GM19455 (cell line): ENCODE measurements around the gene TIAM2.
"Not testable (repeated sequence)": the region's sequence is repeated elsewhere in the genome, so short reads cannot be mapped to it uniquely, and the experiment has no call there.

Experiments
- ATAC-seq: cut with Tn5 transposase; IDR thresholded peaks from one replicate; pipeline ENCODE4 v1.9.1; 2021; ENCODE audit not compliant: unreplicated experiment

Gene TIAM2

GRCh38 chr6:155256122-155256795 is 261.1 kb downstream of the TIAM2 start:
- ATAC-seq = no peak

DNA sequence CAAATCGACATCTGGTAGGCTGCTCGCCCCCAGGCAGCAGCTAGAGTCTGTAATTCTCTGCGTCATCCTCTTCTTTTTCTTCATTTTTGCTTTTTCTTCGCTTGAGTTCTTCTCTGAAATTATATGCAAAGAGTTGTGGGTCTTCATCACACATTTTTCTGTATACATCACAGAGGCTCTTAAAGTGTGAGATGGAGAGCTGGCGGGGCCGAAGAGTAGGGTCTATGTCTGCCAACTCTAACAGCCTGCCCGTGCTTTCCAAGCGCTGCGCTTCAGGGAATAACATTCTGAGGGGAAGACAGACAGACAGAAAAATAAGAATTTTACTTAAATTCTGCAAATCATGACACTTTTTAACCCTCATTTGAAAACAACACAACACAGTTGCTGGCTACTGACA is 262.7 kb downstream of the TIAM2 start:
- ATAC-seq = no peak

- ATAC-seq = no peak
These were observed 264.1 kb downstream of the TIAM2 start for GRCh38 chr6:155259204-155259603.

- ATAC-seq = no peak
These were observed 264.8 kb downstream of the TIAM2 start for GRCh38 chr6:155259897-155260296.

DNA sequence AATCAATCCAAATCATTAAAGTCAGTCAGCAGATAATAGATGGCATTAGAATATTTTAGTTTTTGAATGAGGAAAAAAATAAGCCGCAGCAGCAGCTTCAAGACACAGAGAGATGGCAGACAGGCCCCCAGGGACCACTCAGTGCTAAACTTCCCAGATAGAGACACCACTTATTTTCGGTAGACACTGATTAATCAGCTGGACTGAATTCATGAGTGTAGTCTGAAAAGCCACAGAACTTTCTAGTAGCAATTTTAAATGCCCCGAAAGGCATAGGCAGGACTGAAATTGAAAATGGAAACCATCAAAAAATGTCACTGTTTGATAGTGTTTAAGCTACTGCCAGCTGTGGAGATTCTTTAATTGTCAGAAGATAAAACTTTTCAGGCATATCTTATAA is 265.6 kb downstream of the TIAM2 start:
- peak; percentile 60 for ATAC-seq

GRCh38 chr6:155261111-155261900 is 266.2 kb downstream of the TIAM2 start:
- no peak for ATAC-seq

GRCh38 chr6:155262655-155263054 is 267.5 kb downstream of the TIAM2 start:
- no peak for ATAC-seq

GRCh38 chr6:155263373-155264063 is 268.4 kb downstream of the TIAM2 start, which contains the start of gene CLDN20:
CLDN20 (plus strand) TSS chr6:155264013; CDS start chr6:155275720, 11,707 bp downstream.
- no peak for ATAC-seq

DNA sequence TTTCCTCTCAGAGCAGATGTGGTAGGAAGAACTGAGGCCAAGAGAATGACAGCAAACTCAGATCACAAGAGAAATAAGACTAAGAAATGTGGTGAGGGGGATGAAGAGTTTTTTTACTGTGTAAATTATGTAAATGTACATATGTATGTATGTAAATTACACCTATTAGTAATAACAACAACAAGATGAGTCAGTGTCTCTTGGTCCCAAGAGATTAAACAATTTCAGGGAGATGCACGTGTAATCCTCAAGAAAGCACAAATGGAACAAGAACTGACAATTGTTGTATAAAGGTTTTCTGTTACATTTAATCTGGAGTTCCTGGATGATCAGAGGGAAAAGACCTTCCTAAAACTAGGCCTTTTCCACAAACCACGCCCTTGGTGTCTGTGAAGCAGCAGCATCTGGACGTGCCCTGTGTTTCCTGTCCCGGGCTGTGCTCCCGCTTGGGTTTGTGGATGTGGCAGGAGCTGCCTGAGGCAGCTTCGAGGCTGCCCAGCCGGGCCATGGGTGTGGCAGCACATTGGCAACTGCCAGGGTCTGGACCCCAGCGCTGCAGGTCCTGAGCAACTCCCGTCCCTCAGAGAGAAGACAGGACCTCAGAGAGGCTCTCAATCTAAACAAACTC is 269.7 kb downstream of the TIAM2 start:
- ATAC-seq = no peak

DNA sequence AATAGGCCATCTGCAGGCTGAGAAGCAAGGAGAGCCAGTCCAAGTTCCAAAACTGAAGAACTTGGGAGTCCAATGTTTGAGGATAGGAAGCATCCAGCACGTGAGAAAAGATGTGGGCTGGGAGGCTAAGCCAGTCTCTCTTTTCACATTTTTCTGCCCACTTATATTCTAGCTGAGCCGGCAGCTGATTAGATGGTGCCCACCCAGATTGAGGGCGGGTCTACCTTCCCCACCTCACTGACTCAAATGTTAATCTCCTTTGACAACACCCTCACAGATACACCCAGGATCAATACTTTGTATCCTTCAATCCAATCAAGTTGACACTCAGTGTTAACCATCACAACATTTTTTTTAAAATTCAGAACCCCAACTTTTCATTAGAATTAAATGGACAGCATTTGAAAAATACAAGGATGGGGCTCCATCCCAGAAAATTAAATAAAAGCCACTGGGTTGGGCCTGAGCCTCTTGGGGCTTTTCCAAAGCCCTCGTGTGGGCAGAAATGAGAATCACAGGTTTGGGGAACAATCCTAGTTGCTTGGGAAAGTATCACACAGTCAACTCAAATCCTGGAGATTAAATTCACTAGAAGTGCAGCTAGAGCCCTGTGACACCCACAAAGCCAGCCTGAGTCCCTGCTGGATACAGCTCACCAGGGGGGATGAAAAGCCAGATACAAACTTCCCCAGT is 270.9 kb downstream of the TIAM2 start:
- no peak for ATAC-seq

DNA sequence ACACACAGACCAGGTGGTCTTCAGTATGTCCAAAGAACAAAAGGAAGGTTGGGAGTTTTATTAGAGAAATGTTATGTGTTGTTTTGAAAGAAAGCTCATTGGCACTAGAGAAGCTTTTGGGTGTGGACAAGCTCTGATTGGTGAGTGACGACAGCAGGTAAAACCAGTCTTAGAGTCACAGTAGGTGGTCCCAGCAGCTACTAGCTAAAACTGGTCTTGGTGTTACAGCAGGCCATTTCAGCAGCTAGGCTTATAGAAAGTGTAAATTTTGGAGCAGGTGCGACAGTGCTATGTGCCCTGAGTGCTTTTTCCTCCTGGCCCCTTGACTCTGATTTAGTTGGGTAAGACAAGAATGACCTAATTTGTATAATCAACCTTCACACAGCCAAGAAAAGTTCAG is 272.3 kb downstream of the TIAM2 start:
- ATAC-seq = no peak

DNA sequence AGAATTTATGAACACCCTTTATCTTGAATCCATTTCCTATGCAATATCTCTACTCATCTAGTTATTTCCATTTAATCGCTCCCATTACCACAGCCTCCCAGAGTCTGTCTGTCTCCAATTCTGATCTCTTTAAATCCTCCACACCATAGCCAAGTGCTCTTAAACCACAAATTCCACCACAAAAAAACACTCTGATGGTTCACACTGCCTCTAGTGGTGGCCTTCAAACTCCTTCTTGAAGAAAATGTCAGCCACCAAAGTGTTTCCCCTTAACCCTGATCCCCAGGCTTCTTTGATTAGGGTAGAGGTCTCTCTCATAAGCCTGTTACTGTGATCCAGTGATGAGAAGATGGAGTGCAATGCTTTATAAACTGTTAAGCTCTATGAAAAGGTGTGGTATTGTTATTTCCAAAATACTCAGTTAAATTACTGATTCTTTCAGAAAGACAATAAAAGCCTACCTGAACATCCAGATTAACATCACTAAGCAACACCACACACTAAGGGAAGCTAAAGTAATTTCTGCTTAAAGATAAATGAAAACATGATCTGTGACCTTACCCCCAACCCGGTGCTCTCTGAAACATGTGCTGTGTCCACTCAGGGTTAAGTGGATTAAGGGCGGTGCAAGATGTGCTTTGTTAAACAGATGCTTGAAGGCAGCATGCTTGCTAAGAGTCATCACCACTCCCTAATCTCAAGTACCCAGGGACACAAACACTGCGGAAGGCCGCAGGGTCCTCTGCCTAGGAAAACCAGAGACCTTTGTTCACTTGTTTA is 273.2 kb downstream of the TIAM2 start:
- ATAC-seq = not testable (repeated sequence)

GRCh38 chr6:155269765-155270164 is 274.6 kb downstream of the TIAM2 start:
- no peak for ATAC-seq

GRCh38 chr6:155270561-155271091 is 275.5 kb downstream of the TIAM2 start:
- no peak for ATAC-seq

- ATAC-seq = no peak
These were observed 276.0 kb downstream of the TIAM2 start for GRCh38 chr6:155271145-155271544.

- no peak for ATAC-seq
These were observed 277.5 kb downstream of the TIAM2 start for GRCh38 chr6:155272353-155273232.

GRCh38 chr6:155273431-155273830 is 278.3 kb downstream of the TIAM2 start:
- ATAC-seq = no peak

DNA sequence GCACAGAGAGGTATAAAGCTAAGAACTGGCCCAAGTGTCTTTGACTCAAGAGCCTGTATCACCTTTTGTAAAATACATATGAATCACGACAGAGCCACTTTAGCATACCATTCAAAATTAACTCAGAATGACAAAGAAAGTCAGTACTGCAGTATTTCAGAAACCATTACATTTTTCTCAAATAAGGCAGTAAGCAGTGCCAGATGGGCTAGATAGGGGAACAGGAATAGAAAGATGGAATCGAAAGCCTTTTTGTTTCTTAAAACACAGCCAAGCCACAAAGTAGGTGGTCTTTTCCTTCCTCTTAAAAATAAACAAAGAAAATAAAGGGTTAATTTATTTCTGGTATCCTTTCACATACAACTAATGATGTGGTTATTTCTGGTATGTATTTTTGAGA is 279.0 kb downstream of the TIAM2 start:
- ATAC-seq = no peak

DNA sequence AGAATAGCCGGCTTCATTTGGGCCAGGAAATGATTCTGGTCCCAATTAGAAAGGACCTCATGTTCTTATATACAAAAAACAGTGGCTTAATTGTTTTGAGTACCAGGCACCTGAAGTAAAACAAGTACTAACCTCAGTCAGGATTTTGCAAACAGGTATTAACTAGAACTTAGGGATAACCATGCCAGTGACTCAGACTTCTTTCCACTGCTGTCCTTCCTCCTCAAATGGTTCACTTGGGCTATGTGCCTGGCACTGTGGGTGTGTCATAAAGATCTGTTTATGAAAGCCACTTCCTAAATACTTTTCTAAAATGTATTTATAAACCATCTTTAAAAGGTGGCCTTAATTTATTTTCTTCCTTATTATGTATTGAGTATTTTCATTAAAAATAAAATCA is 279.4 kb downstream of the TIAM2 start:
- no peak for ATAC-seq
